RKO (cell line): ENCODE measurements around the gene RGS14.

Source experiments
- DNase-seq: peaks from one replicate; pipeline ENCODE4 v3.0.0-alpha.2; 2016; ENCODE audit warnings: low spot score

RGS14 gene

DNA sequence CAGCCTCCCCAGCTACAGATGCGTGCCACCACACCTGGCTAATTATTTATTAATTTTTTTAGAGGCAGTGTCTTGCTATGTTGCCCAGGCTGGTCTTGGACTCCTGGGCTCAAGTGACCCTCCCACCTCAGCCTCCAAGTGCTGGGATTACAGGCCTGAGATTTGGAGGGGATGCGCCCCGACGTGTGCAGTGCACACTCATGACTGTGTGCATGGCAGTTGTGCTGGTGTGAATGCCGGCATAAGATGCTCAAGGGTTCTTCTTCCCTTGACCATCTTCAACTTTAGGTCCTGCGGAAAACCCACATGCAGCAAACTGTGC lies 23.0 kb downstream of the RGS14 start:
- no peak for DNase-seq

DNA sequence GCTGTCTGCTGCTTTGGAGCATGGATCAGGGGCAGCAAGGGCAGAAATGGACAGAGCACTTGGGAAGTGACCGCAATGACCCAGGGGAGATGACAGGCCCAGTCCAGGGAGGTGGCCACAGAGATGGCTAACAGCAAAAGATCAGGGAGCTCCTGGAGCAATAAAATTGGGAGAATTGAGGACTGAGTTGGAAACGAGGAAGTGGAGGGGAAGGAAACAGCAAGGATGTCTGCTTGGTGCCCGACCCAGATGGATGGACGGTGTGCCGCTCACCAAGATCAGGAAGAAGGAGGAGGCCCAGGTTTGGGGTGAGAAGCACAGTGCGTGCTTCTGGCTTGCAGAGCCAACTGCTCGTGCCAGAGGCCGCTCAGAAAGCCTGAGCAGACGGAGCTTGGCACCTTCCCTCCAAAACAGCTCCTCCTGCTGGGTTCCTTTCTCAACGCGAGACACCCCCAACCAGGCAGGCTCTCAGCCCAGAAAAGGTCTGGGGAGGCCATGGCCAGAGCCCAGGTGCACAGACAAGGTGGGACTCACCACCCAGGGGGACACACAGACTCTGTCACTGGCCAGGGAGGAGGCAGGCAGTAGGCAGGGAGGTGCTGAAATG lies 24.8 kb downstream of the RGS14 start:
- DNase-seq: no peak

DNA sequence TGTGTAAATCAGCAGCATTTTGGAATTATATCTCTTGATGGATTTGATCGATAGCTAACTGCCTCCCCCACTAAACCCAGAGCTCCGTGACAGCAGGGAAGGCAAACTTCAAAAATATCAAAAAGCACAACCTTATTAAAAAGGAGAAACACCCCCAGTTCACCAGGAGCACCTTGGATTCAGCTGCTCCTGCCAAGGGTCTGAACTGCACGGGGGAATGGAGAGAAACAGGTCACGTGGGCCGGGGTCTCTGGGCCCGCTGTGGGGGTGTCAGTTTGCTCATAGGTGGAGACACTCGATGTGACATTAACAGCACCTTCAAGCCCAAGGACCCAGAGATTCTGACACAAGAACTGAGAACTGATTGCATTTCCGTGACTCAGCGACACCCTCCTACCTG lies 25.5 kb downstream of the RGS14 start:
- no peak for DNase-seq

- DNase-seq: no peak
Measured at GRCh38 chr5:177384134-177384533, 26.4 kb downstream of the RGS14 start, which contains the start of gene SLC34A1. TSS of gene SLC34A1 (plus strand) at chr5:177384434. CDS start at chr5:177385742, 1,308 bp downstream.

DNA sequence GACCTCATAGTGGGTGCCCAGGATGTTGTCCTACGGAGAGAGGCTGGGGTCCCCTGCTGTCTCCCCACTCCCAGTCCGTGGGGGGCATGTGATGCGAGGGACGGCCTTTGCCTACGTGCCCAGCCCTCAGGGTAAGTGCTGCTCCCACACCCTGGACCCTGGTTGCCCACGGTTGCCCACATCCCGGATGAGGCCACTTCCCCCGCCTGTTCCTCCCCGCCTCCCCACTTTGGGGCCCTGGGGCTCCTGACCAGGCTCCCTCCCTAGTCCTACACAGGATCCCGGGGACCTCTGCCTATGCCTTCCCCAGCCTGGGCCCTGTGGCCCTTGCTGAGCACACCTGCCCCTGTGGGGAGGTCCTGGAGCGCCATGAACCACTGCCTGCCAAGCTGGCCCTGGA lies 28.0 kb downstream of the RGS14 start:
- no peak for DNase-seq

GRCh38 chr5:177386542-177386941 lies 28.8 kb downstream of the RGS14 start:
- no peak for DNase-seq

DNA sequence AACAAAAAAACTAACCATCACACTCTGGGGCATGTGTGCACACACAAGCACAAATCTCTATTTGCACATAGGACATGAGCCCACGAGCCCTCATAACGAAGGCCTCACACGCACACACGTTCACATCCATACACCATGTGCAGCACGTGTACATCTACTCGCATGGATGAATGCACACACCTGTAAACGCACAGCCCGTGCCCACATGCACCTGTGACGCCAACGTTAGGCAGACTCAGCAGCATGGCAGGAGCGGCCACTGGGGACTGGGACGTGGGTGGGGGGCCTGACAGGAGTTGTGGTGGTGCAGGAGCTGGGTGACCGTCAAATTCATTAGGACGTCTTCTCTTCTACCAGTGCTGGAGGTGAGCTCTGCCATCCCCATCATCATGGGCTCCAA lies 29.7 kb downstream of the RGS14 start:
- DNase-seq: no peak

GRCh38 chr5:177388521-177389052 lies 30.9 kb downstream of the RGS14 start:
- no peak for DNase-seq

DNA sequence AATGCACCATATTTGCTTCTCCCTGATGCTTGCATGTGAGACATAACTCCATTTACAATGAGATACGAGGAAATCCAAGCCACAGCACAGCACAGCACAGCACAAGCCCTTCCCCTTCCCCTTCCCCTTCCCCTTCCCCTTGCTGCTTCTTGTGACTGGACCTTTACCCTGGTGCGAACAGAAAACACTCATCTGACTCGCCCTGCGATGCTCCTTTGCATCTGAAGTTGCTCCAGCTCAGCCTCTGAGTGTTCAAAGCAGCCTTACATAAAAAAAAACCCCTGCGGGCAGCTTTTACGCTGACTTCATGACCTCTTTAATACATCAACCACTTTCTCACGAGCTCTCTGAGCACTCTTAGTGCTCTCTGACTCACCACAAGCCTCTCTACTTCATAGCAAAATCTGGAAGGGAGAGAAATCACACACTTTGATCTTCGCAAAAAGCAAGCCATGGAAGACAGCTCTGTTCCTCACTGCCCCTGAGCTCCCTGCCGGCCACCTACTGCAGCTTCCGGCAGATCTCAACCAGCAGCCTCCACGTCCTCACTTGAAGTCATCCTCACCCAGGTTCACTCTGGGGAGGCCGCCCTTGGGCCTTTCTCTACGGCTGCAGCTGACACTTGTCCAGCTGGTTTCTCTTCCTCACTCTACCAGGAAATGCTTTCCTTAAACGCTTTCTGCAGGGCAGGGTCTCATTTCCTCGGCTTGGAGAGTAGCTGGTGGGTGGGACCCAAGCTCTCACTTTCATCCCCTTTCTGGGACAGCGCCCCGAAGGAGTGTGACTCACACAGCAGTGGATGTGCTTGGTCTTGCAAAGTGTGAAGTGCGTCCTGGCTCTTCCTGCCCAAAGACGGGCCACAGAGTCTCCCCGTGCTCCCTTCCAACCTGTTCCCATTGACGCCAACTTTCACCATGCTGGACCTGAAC lies 31.8 kb downstream of the RGS14 start:
- peak; percentile 53 for DNase-seq

DNA sequence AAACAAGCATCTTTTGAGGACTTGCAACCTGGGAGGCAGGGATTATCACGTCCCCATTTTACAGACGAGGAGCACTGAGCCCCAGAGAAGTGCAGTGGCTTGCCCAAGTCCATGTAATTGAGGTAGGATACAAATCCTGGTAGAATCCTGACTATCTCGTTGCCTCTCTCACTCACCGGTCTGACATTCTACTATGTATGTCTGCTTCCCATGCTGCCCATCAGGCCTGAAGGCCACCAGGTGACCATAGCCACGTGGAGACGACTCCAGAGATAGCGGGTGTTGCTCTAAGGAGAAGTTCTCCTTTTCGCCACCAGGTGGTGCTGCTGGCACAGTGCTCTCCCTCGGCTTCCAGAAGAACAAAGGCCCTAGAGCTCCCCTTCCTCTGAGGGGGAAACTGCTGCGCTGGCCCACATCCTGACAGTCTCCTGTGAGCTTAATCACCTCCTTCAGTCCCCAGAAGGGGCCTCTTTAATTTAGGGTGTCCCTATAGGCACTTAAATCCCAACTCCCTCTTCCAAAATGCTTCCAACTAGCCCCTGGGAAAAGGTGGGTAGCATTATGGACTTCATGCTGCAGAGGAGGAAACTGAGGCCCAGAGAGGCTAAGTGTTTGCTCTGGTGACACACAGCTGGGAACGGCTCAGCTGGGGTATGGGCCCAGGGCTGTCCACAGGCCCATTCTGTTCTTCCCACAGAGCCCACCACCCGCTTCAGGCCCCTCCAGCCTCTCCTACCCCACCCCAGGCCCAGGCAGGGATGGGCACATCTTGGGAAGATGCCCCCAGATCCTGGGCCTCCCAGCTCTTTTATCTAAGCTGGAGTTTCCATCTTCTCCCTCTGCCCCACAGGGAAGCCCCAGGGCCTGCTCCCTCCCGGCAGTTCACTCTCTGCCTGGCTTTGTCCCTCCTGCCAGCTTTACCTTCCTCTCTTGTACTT lies 32.9 kb downstream of the RGS14 start:
- DNase-seq: peak; percentile 88

DNA sequence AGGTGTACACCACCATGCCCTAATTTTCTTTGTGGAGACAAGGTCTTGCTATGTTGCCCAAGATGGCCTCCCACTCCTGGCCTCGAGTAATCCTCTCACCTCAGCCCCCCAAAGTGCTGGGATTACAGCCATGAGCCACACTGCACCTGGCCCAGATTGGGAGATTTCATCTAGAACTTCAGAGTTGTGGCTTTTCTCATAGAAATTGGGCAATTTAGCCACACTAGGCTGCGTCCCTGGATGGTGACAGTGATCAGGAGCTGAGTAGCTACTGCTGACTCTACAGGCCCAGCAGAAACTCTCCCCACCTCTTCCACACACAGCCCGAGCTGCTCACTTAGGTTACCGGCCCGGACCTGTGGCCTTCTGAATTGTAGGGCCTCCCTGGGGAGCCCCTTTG lies 35.0 kb downstream of the RGS14 start:
- DNase-seq: no peak

DNA sequence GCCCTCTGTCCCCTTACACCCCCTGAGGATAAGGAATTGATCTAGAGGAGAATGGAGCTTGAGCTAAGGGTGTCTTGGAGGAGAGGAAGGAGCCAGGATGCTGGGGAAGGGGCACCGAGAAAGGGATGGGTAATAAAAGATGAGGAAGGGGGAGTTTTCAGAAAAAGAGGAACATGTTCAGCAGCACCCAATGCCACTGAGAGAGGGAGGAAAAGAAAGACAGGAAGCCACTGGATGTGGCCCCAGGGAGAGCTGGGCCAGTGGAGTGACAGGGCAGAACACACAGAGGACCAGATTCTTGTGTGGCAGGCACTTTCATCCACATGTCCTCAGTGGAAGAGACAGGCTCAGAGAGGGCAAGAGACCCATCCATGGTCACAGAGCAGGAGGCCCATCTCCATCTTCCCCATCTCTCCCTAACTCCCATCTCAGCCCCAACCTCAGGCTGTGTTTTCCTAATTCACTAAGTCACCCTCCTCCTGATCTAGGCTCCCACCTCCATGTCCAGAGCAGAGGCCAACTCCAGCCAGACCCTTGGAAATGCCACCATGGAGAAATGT lies 35.6 kb downstream of the RGS14 start:
- DNase-seq: no peak

DNA sequence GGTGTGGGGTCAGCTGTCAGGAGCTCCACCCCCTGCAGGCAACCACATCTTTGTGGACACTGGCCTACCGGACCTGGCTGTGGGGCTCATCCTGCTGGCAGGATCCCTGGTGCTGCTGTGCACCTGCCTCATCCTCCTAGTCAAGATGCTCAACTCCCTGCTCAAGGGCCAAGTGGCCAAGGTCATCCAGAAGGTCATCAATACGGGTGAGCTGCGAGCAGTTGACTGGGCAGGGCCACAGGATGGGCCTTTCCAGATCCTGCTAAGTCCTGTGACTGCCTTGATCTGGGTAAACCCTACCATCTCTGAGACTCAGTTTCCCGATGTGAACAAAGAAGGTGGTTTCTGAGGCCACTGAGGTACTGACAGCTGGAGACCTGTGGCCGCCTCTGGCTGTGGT lies 36.3 kb downstream of the RGS14 start:
- no peak for DNase-seq

- DNase-seq: no peak
Measured at GRCh38 chr5:177396078-177396477, 38.4 kb downstream of the RGS14 start.

GRCh38 chr5:177396807-177397206 lies 39.1 kb downstream of the RGS14 start:
- DNase-seq: no peak

DNA sequence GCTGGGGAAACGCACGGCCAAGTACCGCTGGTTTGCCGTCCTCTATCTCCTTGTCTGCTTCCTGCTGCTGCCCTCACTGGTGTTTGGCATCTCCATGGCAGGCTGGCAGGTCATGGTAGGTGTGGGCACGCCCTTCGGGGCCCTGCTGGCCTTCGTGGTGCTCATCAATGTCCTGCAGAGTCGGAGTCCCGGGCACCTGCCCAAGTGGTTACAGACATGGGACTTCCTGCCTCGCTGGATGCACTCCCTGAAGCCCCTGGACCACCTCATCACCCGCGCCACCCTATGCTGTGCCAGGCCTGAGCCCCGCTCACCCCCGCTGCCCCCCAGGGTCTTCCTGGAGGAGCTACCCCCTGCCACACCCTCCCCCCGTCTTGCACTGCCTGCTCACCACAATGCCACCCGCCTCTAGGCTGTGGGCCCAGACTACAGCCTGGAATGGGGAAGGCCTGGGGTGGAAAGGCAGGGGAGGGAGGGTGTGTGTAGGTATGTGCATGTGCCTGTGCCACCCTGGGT lies 40.2 kb downstream of the RGS14 start:
- DNase-seq: no peak

DNA sequence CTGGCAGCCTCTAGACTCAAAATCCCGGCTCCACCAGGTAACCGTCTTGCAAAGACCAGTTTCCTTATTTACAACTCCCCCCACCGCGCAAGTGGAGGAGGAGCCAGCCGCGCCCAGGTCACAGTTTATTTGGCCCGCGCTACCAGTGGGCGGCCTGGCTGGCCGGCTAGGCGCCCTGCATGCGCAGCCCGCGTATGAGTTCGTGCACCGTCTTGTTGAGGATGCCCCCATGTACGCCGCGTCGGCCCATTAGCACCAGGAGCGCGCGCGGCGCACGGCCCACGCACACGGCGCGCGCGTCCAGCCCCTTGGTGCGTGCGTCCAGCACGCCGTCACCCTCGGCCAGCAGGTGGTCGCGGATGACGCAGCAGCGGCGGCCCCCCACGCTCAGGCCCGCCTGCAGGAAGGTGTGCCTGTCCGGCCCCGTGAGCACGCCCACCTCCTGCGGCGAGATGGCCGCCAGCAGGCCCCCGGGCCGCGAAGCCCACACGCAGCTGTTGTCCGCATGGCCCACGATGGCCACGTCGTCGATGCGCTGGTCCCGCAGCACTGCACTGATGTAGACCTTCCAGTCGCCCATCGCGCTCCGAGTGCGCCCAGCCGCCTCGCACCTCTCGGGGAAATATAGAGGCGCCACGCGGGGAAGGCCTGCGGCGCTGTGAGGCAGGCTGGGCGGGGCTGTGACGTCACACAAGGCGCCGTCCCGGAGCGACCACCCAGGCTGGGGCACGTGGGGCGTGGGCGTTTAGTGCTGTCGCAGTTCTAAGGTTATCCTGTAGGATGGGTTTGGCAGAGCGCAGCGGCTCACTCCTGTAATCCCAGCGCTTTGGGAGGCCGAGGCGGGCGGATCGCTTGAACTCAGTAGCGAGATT lies 42.5 kb downstream of the RGS14 start, which contains the start of gene PFN3:
PFN3 (minus strand) TSS at position 665 of the 872 bp plus-strand sequence; CDS start at position 580, 85 bp downstream.
- no peak for DNase-seq

DNA sequence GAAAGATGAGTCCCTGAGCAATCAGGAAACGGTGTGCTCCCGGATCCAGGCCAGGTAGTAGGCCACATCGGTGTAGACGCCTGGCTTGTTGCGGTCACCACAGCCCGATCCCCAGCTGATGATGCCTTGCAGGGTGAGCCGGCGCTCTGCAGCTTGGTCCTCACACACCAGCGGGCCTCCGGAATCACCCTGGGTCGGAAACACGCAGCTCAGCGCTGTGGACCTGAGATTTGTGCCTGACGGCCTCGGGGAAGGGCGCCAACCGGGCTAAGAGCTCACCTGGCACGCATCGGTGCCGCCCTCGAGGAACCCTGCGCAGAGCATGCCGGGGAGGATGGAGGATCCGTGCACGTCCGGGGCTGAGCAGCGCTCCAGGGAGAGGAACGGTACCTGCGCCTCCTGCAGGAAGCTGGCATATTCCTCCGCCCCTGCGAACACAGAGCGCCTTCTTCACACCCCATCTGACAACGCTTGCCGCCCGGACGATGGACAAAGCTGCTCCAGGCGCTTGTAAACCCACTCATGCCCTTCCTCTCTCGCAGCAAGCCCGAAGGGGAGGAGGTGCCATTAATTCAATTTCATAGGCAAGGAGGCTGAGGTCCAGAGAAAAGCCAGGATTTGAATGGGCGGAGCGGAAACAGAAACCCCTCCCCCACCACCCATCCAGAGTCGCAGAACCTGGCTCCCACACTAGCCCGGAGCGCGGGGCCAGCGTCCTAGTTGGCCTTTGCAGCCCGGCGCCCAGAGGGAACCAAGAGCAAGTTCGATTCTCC lies 44.7 kb downstream of the RGS14 start:
- DNase-seq: peak; percentile 64

DNA sequence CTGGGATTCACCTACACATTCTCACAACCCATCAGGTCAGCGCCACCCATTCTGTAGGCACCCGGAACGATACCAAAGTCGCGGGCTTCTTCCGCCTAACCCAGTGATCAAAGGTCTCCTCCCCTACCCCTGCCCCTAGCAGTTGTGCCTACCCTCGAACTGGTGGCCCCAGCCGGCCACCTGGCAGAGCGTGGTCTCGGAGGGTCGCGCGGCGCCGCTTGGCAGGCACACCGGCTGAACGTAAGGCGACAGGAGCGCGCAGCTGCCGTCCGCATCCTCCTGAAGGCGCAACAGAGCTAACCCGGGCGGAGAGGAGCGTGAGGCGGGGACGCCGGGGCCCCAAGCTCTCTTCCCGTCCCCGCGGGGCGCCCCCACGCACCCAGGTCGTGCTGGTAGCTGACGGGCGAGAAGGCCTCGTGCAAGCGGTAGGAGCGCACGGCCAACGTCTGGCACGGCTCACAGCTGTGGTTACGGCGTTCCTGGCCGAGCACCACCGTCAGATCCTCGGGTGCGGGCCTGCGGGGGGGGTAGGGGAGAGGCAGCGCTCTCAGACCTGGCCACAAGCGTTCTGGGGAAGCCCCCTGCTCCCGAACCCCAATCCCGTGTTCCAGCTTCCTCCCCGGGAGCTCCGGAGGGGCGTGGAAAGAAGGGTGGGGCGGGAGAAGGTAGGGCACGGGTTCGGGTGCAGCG lies 45.5 kb downstream of the RGS14 start:
- peak; percentile 68 for DNase-seq
